ENCODE results near the gene NDUFV3. TPM values are rescaled to one million over a fixed set of nuclear protein-coding genes. Genes with fewer than 3 reads are reported as not detected.

NDUFV3 gene
- polyA plus RNA-seq, 1 of the 3 experiments (the other 2 are of a cell fraction), result 32.9 TPM

DNA sequence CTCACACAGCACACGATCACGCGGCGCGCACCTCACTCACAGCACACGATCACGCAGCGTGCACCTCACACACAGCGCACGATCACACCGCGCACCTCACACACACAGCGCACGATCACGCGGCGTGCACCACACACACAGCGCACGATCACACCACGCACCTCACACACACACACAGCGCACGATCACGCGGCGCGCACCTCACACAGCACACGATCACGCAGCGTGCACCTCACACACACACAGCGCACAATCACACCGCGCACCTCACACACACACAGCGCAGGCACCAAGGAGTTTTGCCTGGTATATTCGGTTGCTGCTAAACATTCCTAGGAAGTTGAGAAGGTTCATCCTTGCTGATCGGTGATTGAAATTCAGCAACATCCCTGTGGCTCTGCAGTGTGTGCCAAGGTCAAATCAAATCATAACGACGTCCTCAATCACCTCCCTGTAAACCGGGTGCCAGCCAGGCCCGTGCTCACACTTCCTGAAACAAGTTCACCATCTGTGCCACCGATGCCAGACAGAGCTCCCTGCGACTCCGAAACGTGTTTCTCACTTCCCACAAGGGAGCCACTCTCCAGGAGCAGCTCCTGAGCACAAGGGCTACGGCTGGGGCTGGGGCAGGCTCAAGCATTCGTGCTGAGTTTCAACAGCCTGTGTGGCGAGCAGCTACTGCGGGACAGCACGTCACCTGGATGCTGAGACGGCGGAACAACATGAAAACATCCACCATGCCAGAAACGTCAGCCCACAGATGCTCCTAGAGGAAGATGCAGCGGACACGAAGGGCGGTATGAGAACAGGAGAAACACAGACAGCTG lies 44.0 kb upstream of the NDUFV3 start:
- no peak for DNase-seq
- Histone ChIP-seq H3K4me1 (ENCODE audit: control insufficient read depth in 1 of 2, insufficient read depth in 2 of 2, low read depth in 1 of 2, low read length in 1 of 2) (no peaks in the 10 kb centered on the region), H3K27me3 (ENCODE audit: insufficient read depth) (no peaks in the 10 kb centered on the region), H3K36me3 (replicated peaks in 1 of 2; ENCODE audit: control insufficient read depth in 1 of 2, insufficient read depth in 2 of 2, low read length in 1 of 2) (peaks cover 4 to 75% of the 10 kb centered on the region in 2 experiments), H3K9me2 (no peaks in the 10 kb centered on the region), H4K20me1 (ENCODE audit: insufficient read depth) (peaks cover 19% of the 10 kb centered on the region), H3K4me2 (no peak overlapping the region), H3K79me2 (ENCODE audit: insufficient read depth) (peaks cover 30% of the 10 kb centered on the region; the same call in 1 of the 2 replicates), H3F3A (replicated peaks; ENCODE audit: insufficient read depth) (no peaks in the 10 kb centered on the region), H3K27ac (ENCODE audit: low read depth in 2 of 2, low read length in 1 of 2) (no peak overlapping the region), H3K9ac (no peak overlapping the region), H2AFZ (ENCODE audit: low read depth) (no peak overlapping the region), H3K9me3 (no peaks in the 10 kb centered on the region), H3K4me3 (ENCODE audit: low read depth in 2 of 2, low read length in 1 of 2) (no peak overlapping the region)
- TF ChIP-seq, protein P1, sequence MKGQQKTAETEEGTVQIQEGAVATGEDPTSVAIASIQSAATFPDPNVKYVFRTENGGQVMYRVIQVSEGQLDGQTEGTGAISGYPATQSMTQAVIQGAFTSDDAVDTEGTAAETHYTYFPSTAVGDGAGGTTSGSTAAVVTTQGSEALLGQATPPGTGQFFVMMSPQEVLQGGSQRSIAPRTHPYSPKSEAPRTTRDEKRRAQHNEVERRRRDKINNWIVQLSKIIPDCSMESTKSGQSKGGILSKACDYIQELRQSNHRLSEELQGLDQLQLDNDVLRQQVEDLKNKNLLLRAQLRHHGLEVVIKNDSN (IDR thresholded peaks at IDR 0.05; ENCODE audit: borderline replicate concordance, low read depth), result no peak
- 91% methylated on average over 52 of the region's 54 CpGs for WGBS (ENCODE audit: low lambda C conversion rate)
- CTCF ChIA-PET, result interaction anchor here (1.0 kb wide), 1 partner anchor 256 kb away, joined by 4 read pairs; no protein-coding TSS in a partner anchor
- POLR2A ChIA-PET, result no interaction called here

DNA sequence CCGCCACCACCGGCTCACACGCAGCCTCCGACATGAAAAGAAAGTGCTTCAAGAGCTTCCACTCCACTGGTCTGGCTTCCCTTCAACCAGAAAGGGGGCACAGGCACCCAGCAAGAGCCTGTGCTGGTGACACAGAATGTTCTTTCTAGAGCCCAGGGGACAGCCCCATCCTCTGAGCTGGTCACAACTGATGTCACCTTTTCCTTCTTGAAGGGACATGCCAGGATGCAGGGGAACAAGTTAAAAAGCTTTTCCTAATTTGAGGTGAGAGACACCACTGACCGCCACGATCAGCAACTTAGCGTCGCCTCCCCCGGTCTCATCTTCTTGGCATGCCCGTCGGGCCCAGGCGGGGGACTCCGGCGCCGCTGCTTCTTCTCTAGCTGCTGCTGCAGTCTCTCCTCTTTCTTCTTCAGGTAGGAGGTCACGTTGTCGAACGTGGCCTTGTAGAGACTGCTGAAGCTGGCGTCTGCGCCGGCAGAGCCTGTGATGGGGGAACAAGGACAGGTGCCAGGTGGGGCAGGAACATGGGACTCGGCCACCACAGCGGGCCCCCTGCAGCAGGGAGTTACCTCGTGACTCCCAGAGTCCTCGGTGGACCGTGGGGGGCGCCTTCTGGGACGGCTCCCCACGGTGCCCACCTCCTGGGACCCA lies 43.2 kb upstream of the NDUFV3 start:
- Histone ChIP-seq H3K4me3 (ENCODE audit: low read depth in 2 of 2, low read length in 1 of 2) (no peak overlapping the region), H2AFZ (ENCODE audit: low read depth) (no peak overlapping the region), H3K27ac (ENCODE audit: low read depth in 2 of 2, low read length in 1 of 2) (no peak overlapping the region), H3K79me2 (ENCODE audit: insufficient read depth) (peaks cover 25% of the 10 kb centered on the region; the same call in 1 of the 2 replicates), H3K36me3 (replicated peaks in 1 of 2; ENCODE audit: control insufficient read depth in 1 of 2, insufficient read depth in 2 of 2, low read length in 1 of 2) (peaks cover 4 to 75% of the 10 kb centered on the region in 2 experiments), H3K9me3 (no peaks in the 10 kb centered on the region), H3F3A (replicated peaks; ENCODE audit: insufficient read depth) (no peaks in the 10 kb centered on the region), H3K27me3 (ENCODE audit: insufficient read depth) (no peaks in the 10 kb centered on the region), H3K4me1 (ENCODE audit: control insufficient read depth in 1 of 2, insufficient read depth in 2 of 2, low read depth in 1 of 2, low read length in 1 of 2) (no peaks in the 10 kb centered on the region), H3K9ac (no peak overlapping the region), H3K4me2 (no peak overlapping the region), H4K20me1 (ENCODE audit: insufficient read depth) (peaks cover 12% of the 10 kb centered on the region; the same call in 1 of the 2 replicates), H3K9me2 (no peaks in the 10 kb centered on the region)
- TF ChIP-seq FOXJ3 (CRISPR knock-in tag; IDR thresholded peaks at IDR 0.05) (no peak), MEF2A (IDR thresholded peaks at IDR 0.05; ENCODE audit: borderline replicate concordance, low read depth) (no peak), POLR2AphosphoS5 (IDR thresholded peaks at IDR 0.05; ENCODE audit: low read depth, low read length) (no peak), EP300 (IDR thresholded peaks at IDR 0.05; ENCODE audit: borderline replicate concordance in 1 of 2, low read depth in 1 of 2, low read length in 1 of 2) (no peak), GATA2 (CRISPR knock-in tag; IDR thresholded peaks at IDR 0.05) (no peak), GABPA (IDR thresholded peaks at IDR 0.05; ENCODE audit: low read depth) (no peak), SIN3A (IDR thresholded peaks at IDR 0.05; ENCODE audit: borderline replicate concordance, low read depth, low read length) (no peak), RFX5 (IDR thresholded peaks at IDR 0.05; ENCODE audit: low read length) (no peak)
- TF ChIP-seq, protein P2, sequence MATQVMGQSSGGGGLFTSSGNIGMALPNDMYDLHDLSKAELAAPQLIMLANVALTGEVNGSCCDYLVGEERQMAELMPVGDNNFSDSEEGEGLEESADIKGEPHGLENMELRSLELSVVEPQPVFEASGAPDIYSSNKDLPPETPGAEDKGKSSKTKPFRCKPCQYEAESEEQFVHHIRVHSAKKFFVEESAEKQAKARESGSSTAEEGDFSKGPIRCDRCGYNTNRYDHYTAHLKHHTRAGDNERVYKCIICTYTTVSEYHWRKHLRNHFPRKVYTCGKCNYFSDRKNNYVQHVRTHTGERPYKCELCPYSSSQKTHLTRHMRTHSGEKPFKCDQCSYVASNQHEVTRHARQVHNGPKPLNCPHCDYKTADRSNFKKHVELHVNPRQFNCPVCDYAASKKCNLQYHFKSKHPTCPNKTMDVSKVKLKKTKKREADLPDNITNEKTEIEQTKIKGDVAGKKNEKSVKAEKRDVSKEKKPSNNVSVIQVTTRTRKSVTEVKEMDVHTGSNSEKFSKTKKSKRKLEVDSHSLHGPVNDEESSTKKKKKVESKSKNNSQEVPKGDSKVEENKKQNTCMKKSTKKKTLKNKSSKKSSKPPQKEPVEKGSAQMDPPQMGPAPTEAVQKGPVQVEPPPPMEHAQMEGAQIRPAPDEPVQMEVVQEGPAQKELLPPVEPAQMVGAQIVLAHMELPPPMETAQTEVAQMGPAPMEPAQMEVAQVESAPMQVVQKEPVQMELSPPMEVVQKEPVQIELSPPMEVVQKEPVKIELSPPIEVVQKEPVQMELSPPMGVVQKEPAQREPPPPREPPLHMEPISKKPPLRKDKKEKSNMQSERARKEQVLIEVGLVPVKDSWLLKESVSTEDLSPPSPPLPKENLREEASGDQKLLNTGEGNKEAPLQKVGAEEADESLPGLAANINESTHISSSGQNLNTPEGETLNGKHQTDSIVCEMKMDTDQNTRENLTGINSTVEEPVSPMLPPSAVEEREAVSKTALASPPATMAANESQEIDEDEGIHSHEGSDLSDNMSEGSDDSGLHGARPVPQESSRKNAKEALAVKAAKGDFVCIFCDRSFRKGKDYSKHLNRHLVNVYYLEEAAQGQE (IDR thresholded peaks at IDR 0.05; ENCODE audit: low read depth, low read length), result no peak
- TF ChIP-seq, protein P3, sequence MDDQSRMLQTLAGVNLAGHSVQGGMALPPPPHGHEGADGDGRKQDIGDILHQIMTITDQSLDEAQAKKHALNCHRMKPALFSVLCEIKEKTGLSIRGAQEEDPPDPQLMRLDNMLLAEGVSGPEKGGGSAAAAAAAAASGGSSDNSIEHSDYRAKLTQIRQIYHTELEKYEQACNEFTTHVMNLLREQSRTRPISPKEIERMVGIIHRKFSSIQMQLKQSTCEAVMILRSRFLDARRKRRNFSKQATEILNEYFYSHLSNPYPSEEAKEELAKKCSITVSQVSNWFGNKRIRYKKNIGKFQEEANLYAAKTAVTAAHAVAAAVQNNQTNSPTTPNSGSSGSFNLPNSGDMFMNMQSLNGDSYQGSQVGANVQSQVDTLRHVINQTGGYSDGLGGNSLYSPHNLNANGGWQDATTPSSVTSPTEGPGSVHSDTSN (IDR thresholded peaks at IDR 0.05), result no peak
- TF ChIP-seq, protein P4, sequence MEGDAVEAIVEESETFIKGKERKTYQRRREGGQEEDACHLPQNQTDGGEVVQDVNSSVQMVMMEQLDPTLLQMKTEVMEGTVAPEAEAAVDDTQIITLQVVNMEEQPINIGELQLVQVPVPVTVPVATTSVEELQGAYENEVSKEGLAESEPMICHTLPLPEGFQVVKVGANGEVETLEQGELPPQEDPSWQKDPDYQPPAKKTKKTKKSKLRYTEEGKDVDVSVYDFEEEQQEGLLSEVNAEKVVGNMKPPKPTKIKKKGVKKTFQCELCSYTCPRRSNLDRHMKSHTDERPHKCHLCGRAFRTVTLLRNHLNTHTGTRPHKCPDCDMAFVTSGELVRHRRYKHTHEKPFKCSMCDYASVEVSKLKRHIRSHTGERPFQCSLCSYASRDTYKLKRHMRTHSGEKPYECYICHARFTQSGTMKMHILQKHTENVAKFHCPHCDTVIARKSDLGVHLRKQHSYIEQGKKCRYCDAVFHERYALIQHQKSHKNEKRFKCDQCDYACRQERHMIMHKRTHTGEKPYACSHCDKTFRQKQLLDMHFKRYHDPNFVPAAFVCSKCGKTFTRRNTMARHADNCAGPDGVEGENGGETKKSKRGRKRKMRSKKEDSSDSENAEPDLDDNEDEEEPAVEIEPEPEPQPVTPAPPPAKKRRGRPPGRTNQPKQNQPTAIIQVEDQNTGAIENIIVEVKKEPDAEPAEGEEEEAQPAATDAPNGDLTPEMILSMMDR (IDR thresholded peaks at IDR 0.05), result no peak
- TF ChIP-seq, protein P5, sequence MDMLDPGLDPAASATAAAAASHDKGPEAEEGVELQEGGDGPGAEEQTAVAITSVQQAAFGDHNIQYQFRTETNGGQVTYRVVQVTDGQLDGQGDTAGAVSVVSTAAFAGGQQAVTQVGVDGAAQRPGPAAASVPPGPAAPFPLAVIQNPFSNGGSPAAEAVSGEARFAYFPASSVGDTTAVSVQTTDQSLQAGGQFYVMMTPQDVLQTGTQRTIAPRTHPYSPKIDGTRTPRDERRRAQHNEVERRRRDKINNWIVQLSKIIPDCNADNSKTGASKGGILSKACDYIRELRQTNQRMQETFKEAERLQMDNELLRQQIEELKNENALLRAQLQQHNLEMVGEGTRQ (IDR thresholded peaks at IDR 0.05; ENCODE audit: borderline replicate concordance, low read depth, low read length), result no peak
- CTCF ChIA-PET, result interaction anchor here (1.0 kb wide), 1 partner anchor 257 kb away, joined by 4 read pairs; no protein-coding TSS in a partner anchor
- POLR2A ChIA-PET, result no interaction called here
- 94% methylated on average over 26 of the region's 29 CpGs for WGBS (ENCODE audit: low lambda C conversion rate)
- no peak for DNase-seq

Data from SK-N-SH (cell line).